Measurements from ENCODE around the gene AQP1. TPM values are rescaled to one million over a fixed set of nuclear protein-coding genes. Genes with fewer than 3 reads are reported as not detected.

Gene AQP1
- total and polyA plus RNA-seq, 2 of the 8 experiments (the other 6 are each of a cell fraction or from before 2014, with no cell fraction given) = 0.18 to 0.19 TPM

GRCh38 chr7:30924624-30925023 is 13.0 kb downstream of the AQP1 start:
- POLR2A ChIA-PET (ENCODE audit: partially characterized antibody) = no interaction called here
- Histone ChIP-seq H3K23ac (ENCODE audit: insufficient read length) (no peak overlapping the region), H4K91ac (replicated peaks; ENCODE audit: insufficient read length, low read length) (no peak overlapping the region), H2BK15ac (ENCODE audit: low read length) (no peak overlapping the region), H3K36me3 (ENCODE audit: control insufficient read depth in 2 of 4, insufficient read depth in 4 of 4, low read length in 3 of 4) (no peaks in the 10 kb centered on the region), H3K4me1 (replicated peaks in 1 of 4; ENCODE audit: control insufficient read depth in 3 of 4, insufficient read depth in 4 of 4, low read length in 3 of 4) (no peaks in the 10 kb centered on the region), H2AFZ (ENCODE audit: low read length) (no peak overlapping the region), H3K4me2 (ENCODE audit: insufficient read depth in 1 of 2, low read depth in 2 of 2, low read length in 2 of 2) (no peak overlapping the region), H3K14ac (ENCODE audit: insufficient read length) (no peak overlapping the region), H4K8ac (ENCODE audit: extremely low read depth, insufficient read depth, low read length) (no peak overlapping the region), H4K20me1 (replicated peaks in 1 of 2; ENCODE audit: control insufficient read depth in 1 of 2, insufficient read depth in 2 of 2, low read length in 2 of 2) (no peaks in the 10 kb centered on the region), H3K56ac (replicated peaks; ENCODE audit: insufficient read length, low read depth, low read length) (no peak overlapping the region), H3K4me3 (ENCODE audit: extremely low read depth in 1 of 4, insufficient read depth in 2 of 4, low read depth in 3 of 4, low read length in 4 of 4) (no peak overlapping the region), H3K79me2 (ENCODE audit: control insufficient read depth in 1 of 2, insufficient read depth in 2 of 2, low read length in 2 of 2) (no peaks in the 10 kb centered on the region), H3K18ac (ENCODE audit: extremely low read depth, low read length) (no peak overlapping the region), H3K27me3 (replicated peaks in 1 of 4; ENCODE audit: control insufficient read depth in 3 of 4, extremely low read depth in 1 of 4, insufficient read depth in 3 of 4, low read length in 3 of 4) (no peaks in the 10 kb centered on the region; a peak in 1 of 7 replicates), H3K9ac (replicated peaks in 1 of 4; ENCODE audit: extremely low read depth in 1 of 4, low read depth in 3 of 4, low read length in 3 of 4) (no peak overlapping the region), H3K27ac (ENCODE audit: low read depth, low read length) (no peak overlapping the region), H3K4ac (replicated peaks; ENCODE audit: insufficient read length, low read depth, low read length) (no peak overlapping the region), H2BK12ac (ENCODE audit: low read depth, low read length) (no peak overlapping the region), H3K9me3 (ENCODE audit: insufficient read depth in 2 of 2, low read depth in 1 of 2, low read length in 1 of 2) (no peaks in the 10 kb centered on the region), H3K23me2 (ENCODE audit: low read depth, low read length) (no peaks in the 10 kb centered on the region), H2AK5ac (ENCODE audit: low read depth, low read length) (no peak overlapping the region), H2BK5ac (ENCODE audit: low read depth, low read length) (no peak overlapping the region), H4K5ac (ENCODE audit: insufficient read length, low read depth, low read length) (no peak overlapping the region), H2BK120ac (replicated peaks; ENCODE audit: low read depth, low read length) (no peak overlapping the region), H2BK20ac (ENCODE audit: low read length) (no peak overlapping the region), H3K79me1 (ENCODE audit: low read depth, low read length) (no peaks in the 10 kb centered on the region)
- DNase-seq (ENCODE audit: low read depth in 1 of 2, low spot score in 2 of 2) = peak in 1 of 2 experiments; percentile 13
- no peak for FAIRE-seq
- CTCF ChIA-PET (ENCODE audit: partially characterized antibody) = interaction anchor here (0.9 to 2.0 kb wide), 6 partner anchors 9 to 151 kb away, joined by 3 to 5 read pairs (median 3); no protein-coding TSS in a partner anchor
- no peak for TF ChIP-seq YY1 (IDR thresholded peaks at IDR 0.05; ENCODE audit: low read depth, low read length)
- TF ChIP-seq SIX5 (IDR thresholded peaks at IDR 0.05; ENCODE audit: low read depth, low read length) = no peak
- no peak for TF ChIP-seq POU5F1 (IDR thresholded peaks at IDR 0.05; ENCODE audit: low read depth, low read length)
- TF ChIP-seq FOSL1 (IDR thresholded peaks at IDR 0.05; ENCODE audit: insufficient read depth, low read depth, low read length) = no peak
- TF ChIP-seq BACH1 (IDR thresholded peaks at IDR 0.05; ENCODE audit: low read length) = no peak
- TF ChIP-seq CTBP2 (IDR thresholded peaks at IDR 0.05; ENCODE audit: borderline replicate concordance, insufficient read depth, insufficient read length, low read length) = no peak
